Endothelial cell of umbilical vein (primary cell): ENCODE results near the gene ZNF37A. TPM values are rescaled to one million over a fixed set of nuclear protein-coding genes. Genes with fewer than 3 reads are reported as not detected.

Experiments used
- BruUV-seq: library from RNA; stranded (reverse); fragments of 400-500 nt; replicated peaks from 2 replicates; lab custom pipeline; 2021; lab: Mats Ljungman, UMichigan
- CTCF ChIA-PET: fragments of 300-600, 350-600 bp; sonication (Branson Sonifier 250); formaldehyde crosslinking; loops from one replicate; lab custom pipeline; 2021; ENCODE audit warnings: antibody characterized with exemption, inconsistent platforms; lab: Charles Lee
- POLR2A ChIA-PET: fragments of 300-600, 350-600 bp; sonication (Branson Sonifier 250); formaldehyde crosslinking; loops from one replicate; lab custom pipeline; 2021; ENCODE audit warnings: antibody characterized with exemption, inconsistent platforms; lab: Charles Lee
- DNase-seq: peaks from one replicate; pipeline ENCODE4 v3.0.0-alpha.2; 2011; ENCODE audit warnings: low read depth, low spot score
- FAIRE-seq: peaks from 2 replicates; lab custom pipeline; 2011; peaks lifted over from hg19 to GRCh38; lab: Jason Lieb, UNC
- H2AFZ ChIP-seq: 2 replicates; pipeline ENCODE4 v1.6.0; 2012; ENCODE audit warnings: low read depth, low read length, control low read depth, inconsistent platforms
- H3K27ac ChIP-seq: 2 replicates; pipeline ENCODE4 v1.5.1; 2011; ENCODE audit warnings: low read depth, mild to moderate bottlenecking, control low read depth, low read length, moderate library complexity; ENCODE audit not compliant: insufficient read depth
- H3K27me3 ChIP-seq, 2 experiments: 2 replicates each; pipeline versions ENCODE4 v1.6.0 to v1.6.1; 2011; ENCODE audit warnings: low read length in 2 of 2, mixed read lengths in 1 of 2; ENCODE audit not compliant: control insufficient read depth in 2 of 2, insufficient read depth in 2 of 2
- H3K36me3 ChIP-seq, 2 experiments: 2 replicates in 1 of 2; 3 replicates in 1 of 2; pipeline ENCODE4 v1.5.1; 2011; ENCODE audit warnings: low read length in 2 of 2, mild to moderate bottlenecking in 1 of 2, moderate library complexity in 1 of 2; ENCODE audit not compliant: control insufficient read depth in 2 of 2, insufficient read depth in 2 of 2; ENCODE audit errors: extremely low read depth in 1 of 2
- H3K4me1 ChIP-seq: 3 replicates; pipeline ENCODE4 v1.5.1; 2011; ENCODE audit warnings: mild to moderate bottlenecking, low read length; ENCODE audit not compliant: control insufficient read depth, insufficient read depth; ENCODE audit errors: extremely low read depth
- H3K4me2 ChIP-seq: 2 replicates; pipeline ENCODE4 v1.6.1; 2011; ENCODE audit warnings: low read length, control low read depth, mixed read lengths; ENCODE audit not compliant: insufficient read depth
- H3K4me3 ChIP-seq, 3 experiments: fragments of 200-600 bp in 1 of 3; sonication (generic), shearing (Covaris generic) in 1 of 3; replicated peaks in 1 of 3; 2 replicates each; pipeline ENCODE4 v1.5.1; 2011 to 2016; ENCODE audit warnings: control low read depth in 3 of 3, low read length in 3 of 3, mild to moderate bottlenecking in 2 of 3, inconsistent platforms in 1 of 3, low read depth in 1 of 3, moderate library complexity in 1 of 3; ENCODE audit not compliant: insufficient read depth in 1 of 3
- H3K79me2 ChIP-seq: 2 replicates; pipeline ENCODE4 v1.6.0; 2012; ENCODE audit warnings: low read length, inconsistent platforms; ENCODE audit not compliant: control insufficient read depth, insufficient read depth
- H3K9ac ChIP-seq: replicated peaks from 2 replicates; pipeline ENCODE3; 2011; ENCODE audit warnings: low read length, control low read depth; ENCODE audit not compliant: insufficient read depth; ENCODE audit errors: extremely low read depth
- H3K9me1 ChIP-seq: replicated peaks from 3 replicates; pipeline ENCODE4 v1.6.0; 2011; ENCODE audit warnings: mild to moderate bottlenecking, low read length; ENCODE audit not compliant: control insufficient read depth, insufficient read depth; ENCODE audit errors: extremely low read depth
- H3K9me3 ChIP-seq: replicated peaks from 2 replicates; pipeline ENCODE4 v1.5.1; 2012; ENCODE audit warnings: low read length, inconsistent platforms; ENCODE audit not compliant: control insufficient read depth, insufficient read depth
- H4K20me1 ChIP-seq: replicated peaks from 2 replicates; pipeline ENCODE3; 2011; ENCODE audit warnings: mild to moderate bottlenecking, low read length; ENCODE audit not compliant: control insufficient read depth, insufficient read depth; ENCODE audit errors: extremely low read depth
- FOS ChIP-seq: IDR thresholded peaks from 2 replicates; pipeline ENCODE4 v1.6.1; 2011; ENCODE audit warnings: mild to moderate bottlenecking, low read length, moderate library complexity, borderline replicate concordance; ENCODE audit not compliant: insufficient read depth
- GATA2 ChIP-seq: IDR thresholded peaks from 2 replicates; pipeline ENCODE4 v1.7.0; 2011; ENCODE audit warnings: low read depth, mild to moderate bottlenecking, moderate library complexity, mixed read lengths, low read length; ENCODE audit not compliant: insufficient read length, insufficient read depth
- MYC ChIP-seq: IDR thresholded peaks from one replicate; pipeline ENCODE4 v1.6.1; 2011; ENCODE audit warnings: mild to moderate bottlenecking, low read depth, low read length
- POLR2AphosphoS5 ChIP-seq: IDR thresholded peaks from 2 replicates; pipeline ENCODE4 v1.6.1; 2012; ENCODE audit warnings: low read depth, mild to moderate bottlenecking, control low read depth, low read length, moderate library complexity; ENCODE audit not compliant: insufficient read depth
- dilution Hi-C: fragments of 300-500 bp; cut with MboI; formaldehyde crosslinking; loops from one replicate; pipeline ENCODE4 v1.15.0; 2019; ENCODE audit warnings: low sequenced_read_pairs; ENCODE audit not compliant: extremely low pct_ligation_motif_present
- intact Hi-C: fragments of 100-400 bp; cut with micrococcal nuclease; formaldehyde crosslinking; loops from one replicate; pipeline ENCODE4 v1.10.0; 2022
- polyA plus RNA-seq, 4 experiments: library from polyadenylated mRNA; depleted of rRNA in 3 of 4; stranded (reverse) in 3 of 4; unstranded in 1 of 4; fragments of >200 nt; gene quantifications; 2 replicates each; pipeline versions ENCODE4 v1.2.1 to v1.2.3, GENCODE V29; 2011 to 2012; ENCODE audit warnings: missing spikeins in 1 of 4
- total RNA-seq: library from RNA; stranded (reverse); gene quantifications from 2 replicates; pipeline ENCODE4 v1.2.3, GENCODE V29; 2021
- TF ChIP-seq, protein P1 (sequence below): IDR thresholded peaks from 2 replicates; pipeline ENCODE4 v1.6.1; 2011; ENCODE audit not compliant: insufficient read depth, insufficient read length
- TF ChIP-seq, protein P2 (sequence below), 2 donors: IDR thresholded peaks; 1 replicate in 1 of 2; 2 replicates in 1 of 2; pipeline ENCODE4 v1.5.1; 2011; ENCODE audit warnings: low read length in 2 of 2, mild to moderate bottlenecking in 2 of 2, moderate library complexity in 2 of 2, control low read depth in 1 of 2, inconsistent platforms in 1 of 2, low read depth in 1 of 2; ENCODE audit not compliant: insufficient read depth in 1 of 2; ENCODE audit errors: extremely low read depth in 1 of 2

ZNF37A gene
- total and polyA plus RNA-seq, 2 donors (not counting 3 experiments of a cell fraction or from before 2014, with no cell fraction given) = 3.4 to 14.5 TPM

DNA sequence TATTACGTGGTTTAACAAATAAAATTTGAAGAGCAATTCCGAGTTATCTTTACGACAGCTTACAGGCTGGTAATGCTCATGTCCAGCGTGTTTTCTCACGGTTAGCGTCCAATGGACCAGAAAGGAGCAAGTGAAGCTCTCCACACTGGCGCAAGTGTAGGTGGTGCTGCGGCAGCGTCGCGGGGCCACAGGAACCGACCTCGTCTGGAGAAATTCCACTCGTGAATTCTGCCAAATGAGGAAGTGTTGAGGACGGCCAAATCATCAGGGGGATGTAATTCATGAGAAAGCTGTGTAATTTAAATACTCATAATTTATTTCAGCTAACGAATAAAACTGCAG lies 350 bp upstream of the ZNF37A start:
- Histone ChIP-seq H3K9me3 (no peaks in the 10 kb centered on the region), H3K27ac (no peak overlapping the region), H3K4me3 (peak overlapping the region; percentile 6 to 45 (median 33)), H3K9ac (no peak overlapping the region), H3K79me2 (peaks cover 4% of the 10 kb centered on the region), H3K4me1 (no peaks in the 10 kb centered on the region), H2AFZ (peak overlapping the region; percentile 99), H3K9me1 (no peaks in the 10 kb centered on the region), H3K27me3 (no peaks in the 10 kb centered on the region), H3K4me2 (peak overlapping the region; percentile 63), H4K20me1 (no peaks in the 10 kb centered on the region), H3K36me3 (peaks cover 0 to 5% of the 10 kb centered on the region in 2 experiments)
- intact Hi-C loops = loop anchor here (1.0 to 2.0 kb wide), 3 partner anchors 83 to 237 kb away; partner anchors contain the start of genes ZNF248, ZNF25 and ZNF33A
- ChIA-PET POLR2A (no interaction called here), CTCF (interaction anchor here (1.2 to 2.7 kb wide), 2 partner anchors 31 to 117 kb away, joined by 3 to 15 read pairs; partner anchors contain the start of gene ZNF25)
- dilution Hi-C loops = no loop called here
- no peak for DNase-seq
- FAIRE-seq = no peak
- TF ChIP-seq, protein P1, sequence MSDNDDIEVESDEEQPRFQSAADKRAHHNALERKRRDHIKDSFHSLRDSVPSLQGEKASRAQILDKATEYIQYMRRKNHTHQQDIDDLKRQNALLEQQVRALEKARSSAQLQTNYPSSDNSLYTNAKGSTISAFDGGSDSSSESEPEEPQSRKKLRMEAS = no peak
- no peak for TF ChIP-seq FOS
- no peak for TF ChIP-seq POLR2AphosphoS5
- TF ChIP-seq, protein P2, sequence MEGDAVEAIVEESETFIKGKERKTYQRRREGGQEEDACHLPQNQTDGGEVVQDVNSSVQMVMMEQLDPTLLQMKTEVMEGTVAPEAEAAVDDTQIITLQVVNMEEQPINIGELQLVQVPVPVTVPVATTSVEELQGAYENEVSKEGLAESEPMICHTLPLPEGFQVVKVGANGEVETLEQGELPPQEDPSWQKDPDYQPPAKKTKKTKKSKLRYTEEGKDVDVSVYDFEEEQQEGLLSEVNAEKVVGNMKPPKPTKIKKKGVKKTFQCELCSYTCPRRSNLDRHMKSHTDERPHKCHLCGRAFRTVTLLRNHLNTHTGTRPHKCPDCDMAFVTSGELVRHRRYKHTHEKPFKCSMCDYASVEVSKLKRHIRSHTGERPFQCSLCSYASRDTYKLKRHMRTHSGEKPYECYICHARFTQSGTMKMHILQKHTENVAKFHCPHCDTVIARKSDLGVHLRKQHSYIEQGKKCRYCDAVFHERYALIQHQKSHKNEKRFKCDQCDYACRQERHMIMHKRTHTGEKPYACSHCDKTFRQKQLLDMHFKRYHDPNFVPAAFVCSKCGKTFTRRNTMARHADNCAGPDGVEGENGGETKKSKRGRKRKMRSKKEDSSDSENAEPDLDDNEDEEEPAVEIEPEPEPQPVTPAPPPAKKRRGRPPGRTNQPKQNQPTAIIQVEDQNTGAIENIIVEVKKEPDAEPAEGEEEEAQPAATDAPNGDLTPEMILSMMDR (IDR thresholded peaks at IDR 0.05; ENCODE audit: extremely low read depth in 1 of 2, insufficient read depth in 1 of 2, low read depth in 1 of 2, low read length in 2 of 2) = no peak
- TF ChIP-seq MYC = no peak
- no peak for TF ChIP-seq GATA2
- no TSS peak for BruUV-seq
